Heart right ventricle (tissue), 16 donors: ENCODE measurements around the gene TNS1. TPM values are rescaled to one million over a fixed set of nuclear protein-coding genes. Genes with fewer than 3 reads are reported as not detected.
"Not testable (repeated sequence)": the region's sequence is repeated elsewhere in the genome, so short reads cannot be mapped to it uniquely, and the experiment has no call there.

Experiments used
- ATAC-seq, 8 donors: fragments of 200-7000 bp; cut with Tn5 transposase; one replicate each; pipeline ENCODE4 v1.9.1; 2020; ENCODE audit warnings: mild to moderate bottlenecking in 8 of 8, moderate library complexity in 8 of 8, moderate number of reproducible peaks in 1 of 8
- DNase-seq, 2 donors: peaks; one replicate each; pipeline ENCODE4 v3.0.0-alpha.2; 2020
- H3K27ac ChIP-seq, 10 donors: fragments of 200-600 bp; sonication (generic) in 2 of 10; one replicate each; pipeline versions ENCODE4 v1.5.0 to v1.8.0; 2020 to 2022; ENCODE audit warnings: mild to moderate bottlenecking in 3 of 10
- H3K27me3 ChIP-seq, 7 donors: fragments of 200-600 bp; one replicate each; pipeline ENCODE4 v1.8.0; 2021 to 2022; ENCODE audit warnings: mild to moderate bottlenecking in 2 of 7
- H3K36me3 ChIP-seq, 9 donors: fragments of 200-600 bp; sonication (generic) in 1 of 9; one replicate each; pipeline versions ENCODE4 v1.5.0 to v1.8.0; 2020 to 2022; ENCODE audit warnings: mild to moderate bottlenecking in 2 of 9
- H3K4me1 ChIP-seq, 9 donors: fragments of 200-600 bp; sonication (generic) in 1 of 9; one replicate each; pipeline versions ENCODE4 v1.5.0 to v1.8.0; 2020 to 2022; ENCODE audit warnings: mild to moderate bottlenecking in 4 of 9
- H3K4me3 ChIP-seq, 10 donors: fragments of 200-600 bp; sonication (generic) in 2 of 10; one replicate each; pipeline versions ENCODE4 v1.5.0 to v1.8.0; 2020 to 2022; ENCODE audit warnings: mild to moderate bottlenecking in 7 of 10, moderate library complexity in 2 of 10
- H3K9me3 ChIP-seq, 11 donors: fragments of 200-600 bp in 10 of 11; sonication (generic) in 2 of 11; one replicate each; pipeline versions ENCODE4 v1.5.0 to v1.8.0; 2013 to 2022; ENCODE audit warnings: mild to moderate bottlenecking in 2 of 11, control low read depth in 1 of 11, moderate library complexity in 1 of 11
- WGBS, 2 donors: extraction: QIAGEN DNeasy Blood & Tissue Kit; methylation state at CpG; one replicate each; pipeline ENCODE4 v1.1.7; 2013; ENCODE audit warnings: inconsistent platforms in 1 of 2; 5-methylcytosine and 5-hydroxymethylcytosine counted together
- intact Hi-C, 10 donors: fragments of 100-400 bp; cut with DNase I; formaldehyde crosslinking; loops; one replicate each; pipeline versions ENCODE4 v1.11.1 to v1.14.2; 2022
- polyA plus RNA-seq, 2 donors: library from polyadenylated mRNA; stranded (reverse); fragments of 200-250 nt; gene quantifications; one replicate each; pipeline ENCODE4 v1.2.3, GENCODE V29; 2013
- total RNA-seq, 10 donors: library from RNA; stranded (reverse); fragmentation: NEBNext Ultra II Directional in 3 of 10; extraction: Animal tissue kit (Norgen Biotek cat#: 25700) in 3 of 10; gene quantifications; one replicate each; pipeline versions ENCODE4 v1.2.1 to v1.2.4, GENCODE V29; 2021 to 2023
- TF ChIP-seq, protein P1 (sequence below), 9 donors: fragments of 200-600 bp; sonication (generic) in 2 of 9; IDR thresholded peaks; one replicate each; pipeline versions ENCODE4 v1.5.0 to v1.8.0; 2021 to 2022; ENCODE audit warnings: antibody characterized with exemption in 9 of 9, mild to moderate bottlenecking in 5 of 9, moderate library complexity in 1 of 9
- donor health status: Arrhythmogenic right ventricular cardiomyopathy.
- donor health status: ischemic (EF 13 %, LVEDD 7.1; RV severe dilation, severe dysfunction).
- donor health status: healthy with polysubstance abuse.
- donor health status: DM: no; HTN: yes; CAD: no.
- donor health status: DM: no; HTN: no; CAD: no.
- donor health status: ischemic (EF 25% LVEDD 6.9; RV normal size, moderate dysfunction).
- donor health status: ischemic (EF 25% LVEDD 5.7; RV mildly dilated, moderate dysfunction).
- donor health status: healthy.
- donor health status: DM: yes; HTN: yes; CAD: no.
- donor health status: Ischemic cardiomyopathy.
- donor health status: ischemic (EF 35%, LVEDD 5.7; RV mildly dilated, moderate dysfunction).
- donor health status: nonischemic (EF 11% LVEDD 7.7; RV severe dilation, severe dysfunction).
- donor health status: DM: yes; HTN: yes; CAD: no.
- donor health status: PGD.
- donor health status: ischemic (EF 29% LVEDD 5.4; RV normal size, mild dysfunction).
- donor health status: nonischemic (EF 23%, LVEDD 6.1; RV moderate dilation, normal function).

The TNS1 gene
- total and polyA plus RNA-seq, 12 donors, result 64.6 to 844 (median 731) TPM

DNA sequence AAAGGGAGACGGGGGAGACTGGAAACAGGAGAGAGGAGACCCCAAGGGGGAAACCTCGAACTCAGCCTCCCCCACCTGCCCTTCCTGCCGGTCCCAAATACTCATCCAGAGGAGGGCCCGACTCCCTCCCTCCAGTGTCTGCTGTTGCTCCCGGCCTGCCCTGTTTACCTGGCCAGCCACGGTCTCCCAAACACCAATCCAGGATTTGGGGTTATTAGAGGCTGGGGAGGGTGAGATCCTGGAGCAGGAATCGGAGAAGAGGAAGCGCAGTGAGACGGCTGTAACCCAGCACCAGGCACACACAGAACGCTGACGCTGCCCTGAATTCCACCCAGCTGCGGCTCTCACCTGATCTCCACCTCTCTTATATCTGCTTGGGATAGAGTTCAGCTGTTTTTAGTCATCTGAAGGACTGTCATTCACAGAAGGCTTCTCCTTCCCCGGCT lies 213.0 kb downstream of the TNS1 start:
- Histone ChIP-seq H3K27ac (peak overlapping the region in 8 of 10 donors; percentile 2 to 76 (median 32)), H3K9me3 (no peaks in the 10 kb centered on the region), H3K36me3 (peaks cover 0 to 23% (median 0%) of the 10 kb centered on the region in 9 donors), H3K4me3 (peak overlapping the region in 4 of 10 donors; percentile 5 to 40 (median 18)), H3K27me3 (no peaks in the 10 kb centered on the region), H3K4me1 (peaks cover 4 to 61% (median 45%) of the 10 kb centered on the region in 9 donors)
- DNase-seq, result no peak
- intact Hi-C loops, result loop anchor here (1.0 to 10.0 kb wide), 12 partner anchors 95 to 278 kb away; partner anchors contain the start of gene RUFY4 (in 6 of the 10)
- TF ChIP-seq, protein P1, sequence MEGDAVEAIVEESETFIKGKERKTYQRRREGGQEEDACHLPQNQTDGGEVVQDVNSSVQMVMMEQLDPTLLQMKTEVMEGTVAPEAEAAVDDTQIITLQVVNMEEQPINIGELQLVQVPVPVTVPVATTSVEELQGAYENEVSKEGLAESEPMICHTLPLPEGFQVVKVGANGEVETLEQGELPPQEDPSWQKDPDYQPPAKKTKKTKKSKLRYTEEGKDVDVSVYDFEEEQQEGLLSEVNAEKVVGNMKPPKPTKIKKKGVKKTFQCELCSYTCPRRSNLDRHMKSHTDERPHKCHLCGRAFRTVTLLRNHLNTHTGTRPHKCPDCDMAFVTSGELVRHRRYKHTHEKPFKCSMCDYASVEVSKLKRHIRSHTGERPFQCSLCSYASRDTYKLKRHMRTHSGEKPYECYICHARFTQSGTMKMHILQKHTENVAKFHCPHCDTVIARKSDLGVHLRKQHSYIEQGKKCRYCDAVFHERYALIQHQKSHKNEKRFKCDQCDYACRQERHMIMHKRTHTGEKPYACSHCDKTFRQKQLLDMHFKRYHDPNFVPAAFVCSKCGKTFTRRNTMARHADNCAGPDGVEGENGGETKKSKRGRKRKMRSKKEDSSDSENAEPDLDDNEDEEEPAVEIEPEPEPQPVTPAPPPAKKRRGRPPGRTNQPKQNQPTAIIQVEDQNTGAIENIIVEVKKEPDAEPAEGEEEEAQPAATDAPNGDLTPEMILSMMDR (IDR thresholded peaks at IDR 0.05), result no peak
- peak in 4 of 8 donors; percentile 5 to 22 (median 12) for ATAC-seq
- 60 to 71% methylated on average over 13 of the region's 13 CpGs for WGBS, 2 donors

DNA sequence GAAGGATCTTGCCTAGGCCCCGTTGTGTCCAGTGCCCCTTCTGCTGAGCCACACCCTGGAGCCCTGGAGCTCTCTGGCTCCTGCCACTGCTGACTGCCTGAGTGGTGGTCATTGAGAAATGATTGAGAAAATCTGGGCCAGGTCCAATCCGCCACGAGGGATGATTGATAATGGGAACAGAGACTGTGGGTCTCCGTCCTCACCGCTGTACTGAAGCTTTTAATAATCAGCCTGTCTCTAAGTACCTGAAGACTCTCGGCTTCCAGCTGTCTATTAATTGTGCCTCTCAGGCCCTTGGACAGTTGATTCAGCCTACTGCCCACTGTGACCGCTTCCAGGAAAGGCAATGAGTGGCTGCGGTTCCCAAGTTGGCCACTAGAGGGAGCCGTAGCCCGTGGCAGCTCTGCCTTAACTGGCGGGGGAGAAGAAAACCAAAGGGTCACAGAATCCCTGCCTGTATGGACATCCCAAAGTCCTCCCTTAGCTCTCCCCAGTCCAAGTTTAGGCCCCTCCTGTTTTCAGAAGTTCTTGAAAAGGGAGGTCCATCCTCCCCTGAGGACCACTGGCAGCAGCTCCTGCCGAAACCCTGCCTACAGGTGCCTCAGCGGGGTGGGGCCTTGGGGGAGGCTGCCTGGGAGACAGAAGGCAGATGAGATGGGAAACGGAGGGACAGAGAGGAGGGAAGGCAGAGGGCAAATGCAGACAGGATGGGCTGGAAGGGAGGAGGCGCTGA lies 213.6 kb downstream of the TNS1 start:
- Histone ChIP-seq H3K27ac (peak overlapping the region in 6 of 10 donors; percentile 20 to 76 (median 42)), H3K4me3 (peak overlapping the region in 2 of 10 donors; percentile 13 to 40), H3K27me3 (no peaks in the 10 kb centered on the region), H3K4me1 (peaks cover 4 to 56% (median 40%) of the 10 kb centered on the region in 9 donors), H3K36me3 (peaks cover 0 to 23% (median 0%) of the 10 kb centered on the region in 9 donors), H3K9me3 (no peaks in the 10 kb centered on the region)
- ATAC-seq (peak; percentile 39 to 80 (median 64)), DNase-seq (peak; percentile 83 to 87)
- 33 to 34% methylated on average over 15 of the region's 15 CpGs for WGBS, 2 donors
- TF ChIP-seq, protein P1 (IDR thresholded peaks at IDR 0.05), result peak; percentile 97 to 100 (median 99)
- intact Hi-C loops, result loop anchor here (1.0 to 10.0 kb wide), 11 partner anchors 96 to 278 kb away; partner anchors contain the start of gene RUFY4 (in 6 of the 10)

DNA sequence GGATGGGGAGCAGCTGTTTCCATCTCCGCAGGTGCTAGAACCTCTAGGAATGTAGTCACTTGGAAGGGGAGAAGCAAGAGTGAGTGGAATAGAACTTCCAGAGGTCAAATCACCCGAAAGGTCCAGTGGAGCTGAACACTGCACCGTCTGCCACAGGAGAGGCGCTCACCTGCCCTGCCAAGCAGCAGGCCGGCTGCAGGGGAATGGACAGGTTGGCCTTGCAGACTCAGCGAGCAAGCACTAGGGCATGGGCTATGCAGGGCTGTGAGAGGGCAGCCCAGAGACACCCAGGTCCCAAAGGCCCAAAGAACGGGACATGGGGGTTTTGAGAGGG lies 214.2 kb downstream of the TNS1 start:
- DNase-seq, result no peak
- intact Hi-C loops, result loop anchor here (1.0 to 10.0 kb wide), 11 partner anchors 96 to 279 kb away; partner anchors contain the start of gene RUFY4 (in 6 of the 10)
- Histone ChIP-seq H3K4me1 (peaks cover 0 to 50% (median 34%) of the 10 kb centered on the region in 9 donors), H3K27ac (no peak overlapping the region), H3K36me3 (peaks cover 0 to 23% (median 0%) of the 10 kb centered on the region in 9 donors), H3K4me3 (no peak overlapping the region), H3K9me3 (peaks cover 0 to 3% (median 0%) of the 10 kb centered on the region in 11 donors), H3K27me3 (no peaks in the 10 kb centered on the region)
- ATAC-seq, result no peak
- TF ChIP-seq, protein P1 (IDR thresholded peaks at IDR 0.05), result no peak
- WGBS, 2 donors, result 93 to 98% methylated on average over 7 of the region's 7 CpGs

DNA sequence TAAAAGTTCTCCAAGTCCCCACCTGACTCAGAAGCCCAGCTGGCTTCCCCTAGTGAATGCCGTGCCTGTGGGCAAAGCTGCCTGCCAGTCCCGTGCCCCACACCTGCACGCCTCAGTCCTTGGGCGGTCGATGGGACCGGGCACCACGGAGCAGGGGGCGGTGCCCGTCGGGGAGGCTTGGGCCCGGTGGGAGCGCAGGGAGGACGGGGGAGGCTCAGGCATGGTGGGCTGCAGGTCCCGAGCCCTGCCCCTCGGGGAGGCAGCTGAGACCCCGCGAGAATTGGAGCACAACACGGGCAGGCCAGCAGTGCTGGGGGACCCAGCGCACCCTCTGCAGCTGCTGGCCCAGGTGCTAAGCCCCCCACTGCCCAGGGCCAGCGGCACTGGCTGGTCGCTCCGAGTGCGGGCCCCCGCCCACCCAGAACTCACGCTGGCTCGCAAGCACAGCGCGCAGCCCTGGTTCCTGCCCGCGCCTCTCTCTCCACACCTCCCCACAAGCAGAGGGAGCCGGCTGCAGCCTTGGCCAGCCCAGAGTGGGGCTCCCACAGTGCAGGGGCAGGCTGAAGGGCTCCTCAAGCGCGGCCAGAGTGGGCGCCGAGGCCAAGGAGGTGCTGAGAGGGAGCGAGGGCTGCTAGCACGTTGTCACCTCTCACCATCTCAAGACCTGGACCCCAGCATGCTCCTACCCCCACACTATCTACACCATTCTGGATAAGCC lies 215.5 kb downstream of the TNS1 start:
- peaks cover 0 to 12% (median 0%) of the 10 kb centered on the region in 11 donors for H3K9me3 ChIP-seq
- no peak overlapping the region for H3K4me3 ChIP-seq
- WGBS, 2 donors, result 96 to 99% methylated on average over 32 to 37 of the region's 37 CpGs
- no peak for DNase-seq
- peaks cover 0 to 43% (median 26%) of the 10 kb centered on the region in 9 donors for H3K4me1 ChIP-seq
- peaks cover 0 to 24% (median 0%) of the 10 kb centered on the region in 9 donors for H3K36me3 ChIP-seq
- no peak overlapping the region for H3K27ac ChIP-seq
- intact Hi-C loops, result loop anchor here in 7 of 10 donors (2.0 to 10.0 kb wide), 8 partner anchors 100 to 280 kb away; partner anchors contain the start of gene RUFY4 (in 6 of the 7)
- ATAC-seq, result peak in 1 of 8 donors; percentile 21
- no peaks in the 10 kb centered on the region for H3K27me3 ChIP-seq
- TF ChIP-seq, protein P1 (IDR thresholded peaks at IDR 0.05), result no peak

DNA sequence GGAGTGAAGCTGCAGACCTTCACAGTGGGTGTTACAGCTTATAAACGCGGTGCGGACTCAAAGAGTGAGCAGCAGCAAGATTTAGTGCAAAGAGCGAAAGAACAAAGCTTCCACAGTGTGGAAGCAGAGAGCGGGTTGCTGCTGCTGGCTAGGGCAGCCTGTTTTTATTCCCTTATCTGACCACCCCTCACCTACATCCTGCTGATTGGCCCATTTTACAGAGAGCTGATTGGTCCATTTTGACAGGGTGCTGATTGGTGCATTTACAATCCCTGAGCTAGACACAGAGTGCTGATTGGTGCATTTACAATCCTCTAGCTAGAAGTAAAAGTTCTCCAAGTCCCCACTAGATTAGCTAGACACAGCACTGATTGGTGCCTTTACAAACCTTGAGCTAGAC lies 216.2 kb downstream of the TNS1 start:
- peaks cover 0 to 35% (median 26%) of the 10 kb centered on the region in 9 donors for H3K4me1 ChIP-seq
- H3K27ac ChIP-seq, ATAC-seq, H3K4me3 ChIP-seq, DNase-seq, H3K27me3 ChIP-seq: not testable (repeated sequence)
- peaks cover 0 to 12% (median 0%) of the 10 kb centered on the region in 11 donors for H3K9me3 ChIP-seq
- intact Hi-C loops, result loop anchor here in 7 of 10 donors (2.0 to 10.0 kb wide), 8 partner anchors 101 to 281 kb away; partner anchors contain the start of gene RUFY4 (in 6 of the 7)
- WGBS, 2 donors, result 87 to 96% methylated on average over 5 of the region's 5 CpGs
- peaks cover 0 to 32% (median 0%) of the 10 kb centered on the region in 9 donors for H3K36me3 ChIP-seq
